HEK293 (cell line): ENCODE measurements around the gene OR51B5.

Experiments used
- CTCF ChIA-PET: fragments of 350-600 bp; formaldehyde crosslinking; extraction: SDS; loops from one replicate; lab custom pipeline; 2021; ENCODE audit warnings: antibody characterized with exemption; lab: Yijun Ruan, JAX
- POLR2A ChIA-PET: fragments of 300-600 bp; formaldehyde crosslinking; extraction: SDS; loops from one replicate; lab custom pipeline; 2020; ENCODE audit warnings: antibody characterized with exemption, inconsistent platforms; lab: Yijun Ruan, JAX
- H3K27ac ChIP-seq: fragments of 200-500 bp; sonication (Bioruptor generic); 2 replicates; pipeline ENCODE4 v1.5.1; 2014; ENCODE audit warnings: low read depth, low read length, control low read depth, inconsistent platforms; ENCODE audit errors: extremely low read depth
- H3K36me3 ChIP-seq, 2 experiments: fragments of 200-500 bp in 1 of 2; sonication (Bioruptor generic) in 1 of 2; 1 replicate in 1 of 2; 2 replicates in 1 of 2; pipeline ENCODE4 v1.5.1; 2014 to 2017; ENCODE audit warnings: inconsistent platforms in 2 of 2, low read length in 2 of 2; ENCODE audit not compliant: control insufficient read depth in 2 of 2, insufficient read depth in 1 of 2
- H3K4me1 ChIP-seq: fragments of 200-500 bp; sonication (Bioruptor generic); 2 replicates; pipeline ENCODE4 v1.5.1; 2014; ENCODE audit warnings: mild to moderate bottlenecking, low read length, inconsistent platforms; ENCODE audit not compliant: control insufficient read depth, insufficient read depth
- H3K4me3 ChIP-seq: 2 replicates; pipeline ENCODE4 v1.5.1; 2011; ENCODE audit warnings: low read depth, mild to moderate bottlenecking, control low read depth, low read length, moderate library complexity
- H3K9me3 ChIP-seq: fragments of 200-500 bp; sonication (Bioruptor generic); 2 replicates; pipeline ENCODE4 v1.5.1; 2014; ENCODE audit warnings: low read depth, low read length, inconsistent platforms; ENCODE audit not compliant: control insufficient read depth, insufficient read depth
- BCL11B ChIP-seq: fragments of 450-650 bp; formaldehyde crosslinking; IDR thresholded peaks from 2 replicates; pipeline ENCODE4 v1.5.1; 2016; ENCODE audit warnings: low read depth, missing biosample characterization, missing genetic modification characterization
- HOXD13 ChIP-seq: sonication (generic); formaldehyde crosslinking; IDR thresholded peaks from 2 replicates; pipeline ENCODE4 v1.8.0; 2022; ENCODE audit warnings: missing genetic modification reagents, borderline replicate concordance
- KLF10 ChIP-seq: fragments of 450-650 bp; IDR thresholded peaks from 2 replicates; pipeline ENCODE4 v1.5.1; 2018; ENCODE audit warnings: missing biosample characterization, mild to moderate bottlenecking, missing genetic modification characterization
- KLF7 ChIP-seq: fragments of 450-650 bp; formaldehyde crosslinking; IDR thresholded peaks from 2 replicates; pipeline ENCODE4 v1.5.1; 2016; ENCODE audit warnings: missing biosample characterization, missing genetic modification characterization, borderline replicate concordance
- PRDM1 ChIP-seq: fragments of 450-650 bp; formaldehyde crosslinking; IDR thresholded peaks from 2 replicates; pipeline ENCODE4; 2016; ENCODE audit warnings: missing biosample characterization, missing genetic modification characterization
- ZFHX2 ChIP-seq: fragments of 450-650 bp; formaldehyde crosslinking; conservative IDR thresholded peaks from 2 replicates; pipeline ENCODE4 v1.5.1; 2016; ENCODE audit warnings: missing biosample characterization, missing genetic modification characterization
- ZNF174 ChIP-seq: fragments of 450-650 bp; formaldehyde crosslinking; IDR thresholded peaks from 2 replicates; pipeline ENCODE4 v1.5.0; 2017; ENCODE audit warnings: missing biosample characterization, mild to moderate bottlenecking, missing genetic modification characterization
- ZNF292 ChIP-seq: fragments of 450-650 bp; formaldehyde crosslinking; IDR thresholded peaks from 2 replicates; pipeline ENCODE4 v1.5.1; 2016; ENCODE audit warnings: low read depth, missing biosample characterization, missing genetic modification characterization, borderline replicate concordance
- ZNF514 ChIP-seq: fragments of 450-650 bp; formaldehyde crosslinking; IDR thresholded peaks from 2 replicates; pipeline ENCODE4 v1.5.1; 2016; ENCODE audit warnings: missing biosample characterization, missing genetic modification characterization
- ZNF560 ChIP-seq: fragments of 450-650 bp; formaldehyde crosslinking; IDR thresholded peaks from 2 replicates; pipeline ENCODE4 v1.5.1; 2017; ENCODE audit warnings: missing biosample characterization, missing genetic modification characterization, borderline replicate concordance
- ZNF610 ChIP-seq: fragments of 450-650 bp; formaldehyde crosslinking; IDR thresholded peaks from 2 replicates; pipeline ENCODE4 v1.5.1; 2016; ENCODE audit warnings: missing biosample characterization, missing genetic modification characterization, borderline replicate concordance
- ZNF654 ChIP-seq: fragments of 450-650 bp; formaldehyde crosslinking; IDR thresholded peaks from 2 replicates; pipeline ENCODE4 v1.5.1; 2016; ENCODE audit warnings: low read depth, missing biosample characterization, missing genetic modification characterization
- ZSCAN16 ChIP-seq: fragments of 450-650 bp; formaldehyde crosslinking; IDR thresholded peaks from 2 replicates; pipeline ENCODE4 v1.5.1; 2016; ENCODE audit warnings: missing biosample characterization, missing genetic modification characterization
- TF ChIP-seq, protein P1 (sequence below): fragments of 450-650 bp; formaldehyde crosslinking; IDR thresholded peaks from 2 replicates; pipeline ENCODE4 v1.5.1; 2016; ENCODE audit warnings: missing biosample characterization, missing genetic modification characterization
- TF ChIP-seq, protein P2 (sequence below): fragments of 450-650 bp; IDR thresholded peaks from 2 replicates; pipeline ENCODE4 v1.5.1; 2018; ENCODE audit warnings: missing biosample characterization, missing genetic modification characterization
- TF ChIP-seq, protein P3 (sequence below): fragments of 450-650 bp; formaldehyde crosslinking; IDR thresholded peaks from 2 replicates; pipeline ENCODE4 v1.5.1; 2016; ENCODE audit warnings: missing biosample characterization, missing genetic modification characterization
- TF ChIP-seq, protein P4 (sequence below): fragments of 450-650 bp; formaldehyde crosslinking; conservative IDR thresholded peaks from 2 replicates; pipeline ENCODE4 v1.5.1; 2016; ENCODE audit warnings: low read depth, missing biosample characterization, missing genetic modification characterization

Gene OR51B5

DNA sequence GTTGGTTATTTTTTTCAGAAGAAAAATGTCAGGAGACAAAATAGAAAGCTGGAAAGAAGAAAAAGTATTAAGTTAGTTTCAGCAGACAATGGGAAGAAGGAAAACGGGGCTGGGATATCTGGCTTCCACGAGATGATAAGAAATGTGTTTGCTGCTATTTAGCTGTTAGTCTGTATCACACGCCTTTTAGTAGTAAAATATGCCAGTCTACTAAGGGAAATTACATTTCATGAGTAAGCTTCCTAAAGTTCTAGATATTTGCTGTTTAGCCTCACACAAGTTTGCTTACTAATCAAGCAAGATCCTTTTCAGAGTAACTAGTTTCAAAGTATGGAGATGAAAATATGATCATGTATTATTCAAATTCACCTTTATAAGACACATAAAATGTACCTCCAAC is 43.1 kb downstream of the OR51B5 start:
- no peaks in the 10 kb centered on the region for H3K4me1 ChIP-seq
- H3K27ac ChIP-seq, result no peak overlapping the region
- H3K9me3 ChIP-seq, result no peaks in the 10 kb centered on the region
- no peak for TF ChIP-seq BCL11B (tag by site-specific recombination)
- TF ChIP-seq, protein P1, sequence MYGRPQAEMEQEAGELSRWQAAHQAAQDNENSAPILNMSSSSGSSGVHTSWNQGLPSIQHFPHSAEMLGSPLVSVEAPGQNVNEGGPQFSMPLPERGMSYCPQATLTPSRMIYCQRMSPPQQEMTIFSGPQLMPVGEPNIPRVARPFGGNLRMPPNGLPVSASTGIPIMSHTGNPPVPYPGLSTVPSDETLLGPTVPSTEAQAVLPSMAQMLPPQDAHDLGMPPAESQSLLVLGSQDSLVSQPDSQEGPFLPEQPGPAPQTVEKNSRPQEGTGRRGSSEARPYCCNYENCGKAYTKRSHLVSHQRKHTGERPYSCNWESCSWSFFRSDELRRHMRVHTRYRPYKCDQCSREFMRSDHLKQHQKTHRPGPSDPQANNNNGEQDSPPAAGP (tag by site-specific recombination), result no peak
- no peak for TF ChIP-seq ZSCAN16 (tag by site-specific recombination)
- no peak for TF ChIP-seq KLF10 (tag by site-specific recombination)
- TF ChIP-seq ZNF654 (tag by site-specific recombination), result no peak
- TF ChIP-seq, protein P2, sequence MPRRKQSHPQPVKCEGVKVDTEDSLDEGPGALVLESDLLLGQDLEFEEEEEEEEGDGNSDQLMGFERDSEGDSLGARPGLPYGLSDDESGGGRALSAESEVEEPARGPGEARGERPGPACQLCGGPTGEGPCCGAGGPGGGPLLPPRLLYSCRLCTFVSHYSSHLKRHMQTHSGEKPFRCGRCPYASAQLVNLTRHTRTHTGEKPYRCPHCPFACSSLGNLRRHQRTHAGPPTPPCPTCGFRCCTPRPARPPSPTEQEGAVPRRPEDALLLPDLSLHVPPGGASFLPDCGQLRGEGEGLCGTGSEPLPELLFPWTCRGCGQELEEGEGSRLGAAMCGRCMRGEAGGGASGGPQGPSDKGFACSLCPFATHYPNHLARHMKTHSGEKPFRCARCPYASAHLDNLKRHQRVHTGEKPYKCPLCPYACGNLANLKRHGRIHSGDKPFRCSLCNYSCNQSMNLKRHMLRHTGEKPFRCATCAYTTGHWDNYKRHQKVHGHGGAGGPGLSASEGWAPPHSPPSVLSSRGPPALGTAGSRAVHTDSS (tag by site-specific recombination), result no peak
- TF ChIP-seq ZNF610 (tag by site-specific recombination), result no peak
- TF ChIP-seq ZNF560, result no peak
- TF ChIP-seq PRDM1 (tag by site-specific recombination), result no peak
- TF ChIP-seq ZNF174 (tag by site-specific recombination), result no peak
- TF ChIP-seq ZNF292, result no peak
- TF ChIP-seq, protein P3, sequence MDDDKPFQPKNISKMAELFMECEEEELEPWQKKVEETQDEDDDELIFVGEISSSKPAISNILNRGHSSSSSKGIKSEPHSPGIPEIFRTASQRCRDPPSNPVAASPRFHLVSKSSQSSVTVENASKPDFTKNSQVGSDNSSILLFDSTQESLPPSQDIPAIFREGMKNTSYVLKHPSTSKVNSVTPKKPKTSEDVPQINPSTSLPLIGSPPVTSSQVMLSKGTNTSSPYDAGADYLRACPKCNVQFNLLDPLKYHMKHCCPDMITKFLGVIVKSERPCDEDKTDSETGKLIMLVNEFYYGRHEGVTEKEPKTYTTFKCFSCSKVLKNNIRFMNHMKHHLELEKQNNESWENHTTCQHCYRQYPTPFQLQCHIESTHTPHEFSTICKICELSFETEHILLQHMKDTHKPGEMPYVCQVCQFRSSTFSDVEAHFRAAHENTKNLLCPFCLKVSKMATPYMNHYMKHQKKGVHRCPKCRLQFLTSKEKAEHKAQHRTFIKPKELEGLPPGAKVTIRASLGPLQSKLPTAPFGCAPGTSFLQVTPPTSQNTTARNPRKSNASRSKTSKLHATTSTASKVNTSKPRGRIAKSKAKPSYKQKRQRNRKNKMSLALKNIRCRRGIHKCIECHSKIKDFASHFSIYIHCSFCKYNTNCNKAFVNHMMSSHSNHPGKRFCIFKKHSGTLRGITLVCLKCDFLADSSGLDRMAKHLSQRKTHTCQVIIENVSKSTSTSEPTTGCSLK (tag by site-specific recombination), result no peak
- no peak for TF ChIP-seq KLF7 (tag by site-specific recombination)
- ChIA-PET POLR2A (no interaction called here), CTCF (no interaction called here)
- no peaks in the 10 kb centered on the region for H3K36me3 ChIP-seq
- no peak overlapping the region for H3K4me3 ChIP-seq

DNA sequence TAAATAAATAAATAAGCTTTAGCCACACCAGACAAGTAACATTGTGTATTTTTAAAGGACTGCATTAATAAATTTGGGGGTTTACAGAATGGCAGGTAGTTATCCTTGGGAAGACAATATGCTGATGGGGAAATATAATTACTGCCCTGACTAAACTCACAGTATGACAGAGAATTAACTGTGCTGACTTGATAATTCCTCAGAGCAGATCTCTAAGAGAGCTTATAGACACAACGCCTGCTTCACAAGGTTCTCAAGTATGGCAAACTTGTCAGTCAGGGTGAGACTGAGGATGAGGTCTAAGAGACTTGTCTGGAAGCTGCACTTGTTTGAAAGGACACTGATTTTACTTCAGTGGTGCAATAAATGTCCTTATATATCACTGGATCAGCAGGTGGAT is 44.9 kb downstream of the OR51B5 start:
- Histone ChIP-seq H3K4me3 (no peak overlapping the region), H3K27ac (no peak overlapping the region), H3K36me3 (no peaks in the 10 kb centered on the region), H3K9me3 (no peaks in the 10 kb centered on the region), H3K4me1 (no peaks in the 10 kb centered on the region)
- CTCF ChIA-PET, result interaction anchor here (1.4 kb wide), 1 partner anchor 175 kb away, joined by 4 read pairs; no protein-coding TSS in a partner anchor
- POLR2A ChIA-PET, result no interaction called here
- TF ChIP-seq ZNF514 (tag by site-specific recombination) (no peak), ZNF654 (tag by site-specific recombination) (no peak), HOXD13 (no peak), ZFHX2 (tag by site-specific recombination) (no peak)
- TF ChIP-seq, protein P4, sequence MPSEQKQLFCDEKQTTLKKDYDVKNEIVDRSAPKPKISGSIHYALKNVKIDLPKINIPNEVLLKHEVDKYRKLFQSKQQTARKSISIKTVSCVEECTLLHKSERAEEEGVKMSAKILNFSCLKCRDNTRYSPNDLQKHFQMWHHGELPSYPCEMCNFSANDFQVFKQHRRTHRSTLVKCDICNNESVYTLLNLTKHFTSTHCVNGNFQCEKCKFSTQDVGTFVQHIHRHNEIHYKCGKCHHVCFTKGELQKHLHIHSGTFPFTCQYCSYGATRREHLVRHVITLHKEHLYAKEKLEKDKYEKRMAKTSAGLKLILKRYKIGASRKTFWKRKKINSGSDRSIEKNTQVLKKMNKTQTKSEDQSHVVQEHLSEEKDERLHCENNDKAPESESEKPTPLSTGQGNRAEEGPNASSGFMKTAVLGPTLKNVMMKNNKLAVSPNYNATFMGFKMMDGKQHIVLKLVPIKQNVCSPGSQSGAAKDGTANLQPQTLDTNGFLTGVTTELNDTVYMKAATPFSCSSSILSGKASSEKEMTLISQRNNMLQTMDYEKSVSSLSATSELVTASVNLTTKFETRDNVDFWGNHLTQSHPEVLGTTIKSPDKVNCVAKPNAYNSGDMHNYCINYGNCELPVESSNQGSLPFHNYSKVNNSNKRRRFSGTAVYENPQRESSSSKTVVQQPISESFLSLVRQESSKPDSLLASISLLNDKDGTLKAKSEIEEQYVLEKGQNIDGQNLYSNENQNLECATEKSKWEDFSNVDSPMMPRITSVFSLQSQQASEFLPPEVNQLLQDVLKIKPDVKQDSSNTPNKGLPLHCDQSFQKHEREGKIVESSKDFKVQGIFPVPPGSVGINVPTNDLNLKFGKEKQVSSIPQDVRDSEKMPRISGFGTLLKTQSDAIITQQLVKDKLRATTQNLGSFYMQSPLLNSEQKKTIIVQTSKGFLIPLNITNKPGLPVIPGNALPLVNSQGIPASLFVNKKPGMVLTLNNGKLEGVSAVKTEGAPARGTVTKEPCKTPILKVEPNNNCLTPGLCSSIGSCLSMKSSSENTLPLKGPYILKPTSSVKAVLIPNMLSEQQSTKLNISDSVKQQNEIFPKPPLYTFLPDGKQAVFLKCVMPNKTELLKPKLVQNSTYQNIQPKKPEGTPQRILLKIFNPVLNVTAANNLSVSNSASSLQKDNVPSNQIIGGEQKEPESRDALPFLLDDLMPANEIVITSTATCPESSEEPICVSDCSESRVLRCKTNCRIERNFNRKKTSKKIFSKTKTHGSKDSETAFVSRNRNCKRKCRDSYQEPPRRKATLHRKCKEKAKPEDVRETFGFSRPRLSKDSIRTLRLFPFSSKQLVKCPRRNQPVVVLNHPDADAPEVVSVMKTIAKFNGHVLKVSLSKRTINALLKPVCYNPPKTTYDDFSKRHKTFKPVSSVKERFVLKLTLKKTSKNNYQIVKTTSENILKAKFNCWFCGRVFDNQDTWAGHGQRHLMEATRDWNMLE (tag by site-specific recombination), result no peak
- TF ChIP-seq, protein P3 (tag by site-specific recombination), result no peak
